ENCODE measurements around the gene TBC1D28.
"Not testable (repeated sequence)": the region's sequence is repeated elsewhere in the genome, so short reads cannot be mapped to it uniquely, and the experiment has no call there.

- TF ChIP-seq POLR2A (IDR thresholded peaks at IDR 0.05): not testable (repeated sequence)
- TF ChIP-seq, protein P1, sequence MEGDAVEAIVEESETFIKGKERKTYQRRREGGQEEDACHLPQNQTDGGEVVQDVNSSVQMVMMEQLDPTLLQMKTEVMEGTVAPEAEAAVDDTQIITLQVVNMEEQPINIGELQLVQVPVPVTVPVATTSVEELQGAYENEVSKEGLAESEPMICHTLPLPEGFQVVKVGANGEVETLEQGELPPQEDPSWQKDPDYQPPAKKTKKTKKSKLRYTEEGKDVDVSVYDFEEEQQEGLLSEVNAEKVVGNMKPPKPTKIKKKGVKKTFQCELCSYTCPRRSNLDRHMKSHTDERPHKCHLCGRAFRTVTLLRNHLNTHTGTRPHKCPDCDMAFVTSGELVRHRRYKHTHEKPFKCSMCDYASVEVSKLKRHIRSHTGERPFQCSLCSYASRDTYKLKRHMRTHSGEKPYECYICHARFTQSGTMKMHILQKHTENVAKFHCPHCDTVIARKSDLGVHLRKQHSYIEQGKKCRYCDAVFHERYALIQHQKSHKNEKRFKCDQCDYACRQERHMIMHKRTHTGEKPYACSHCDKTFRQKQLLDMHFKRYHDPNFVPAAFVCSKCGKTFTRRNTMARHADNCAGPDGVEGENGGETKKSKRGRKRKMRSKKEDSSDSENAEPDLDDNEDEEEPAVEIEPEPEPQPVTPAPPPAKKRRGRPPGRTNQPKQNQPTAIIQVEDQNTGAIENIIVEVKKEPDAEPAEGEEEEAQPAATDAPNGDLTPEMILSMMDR (IDR thresholded peaks at IDR 0.05): not testable (repeated sequence)
Measured at GRCh38 chr17:18634550-18635263, 9.5 kb downstream of the TBC1D28 start.

Data from testis (tissue), 2 donors.